ENCODE results near the gene PAX5.

The PAX5 gene

DNA sequence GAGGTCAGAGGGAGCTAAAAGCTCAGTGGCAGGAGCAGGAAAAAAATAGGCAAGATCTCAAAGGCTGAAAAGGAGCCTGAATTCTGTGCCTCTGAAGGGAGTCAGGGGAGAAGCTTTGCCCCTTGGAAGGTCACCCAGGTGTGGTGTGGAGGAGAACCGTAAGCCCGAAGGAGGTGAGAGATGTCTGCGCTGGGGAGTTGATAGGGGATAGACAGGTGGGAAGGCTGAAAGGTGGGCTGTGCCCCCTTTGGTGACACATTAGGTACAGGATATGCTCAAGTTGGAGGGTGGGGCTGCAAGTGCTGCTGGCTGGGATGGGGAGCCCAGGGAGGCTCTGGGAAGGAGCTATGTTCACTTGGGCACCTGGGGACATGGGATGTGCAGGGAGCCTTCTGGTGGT, 217.7 kb downstream of the PAX5 start:
- H3K27ac ChIP-seq, result no peak overlapping the region
- TF ChIP-seq ZFX (IDR thresholded peaks at IDR 0.05), result no peak
- TF ChIP-seq, protein P1, sequence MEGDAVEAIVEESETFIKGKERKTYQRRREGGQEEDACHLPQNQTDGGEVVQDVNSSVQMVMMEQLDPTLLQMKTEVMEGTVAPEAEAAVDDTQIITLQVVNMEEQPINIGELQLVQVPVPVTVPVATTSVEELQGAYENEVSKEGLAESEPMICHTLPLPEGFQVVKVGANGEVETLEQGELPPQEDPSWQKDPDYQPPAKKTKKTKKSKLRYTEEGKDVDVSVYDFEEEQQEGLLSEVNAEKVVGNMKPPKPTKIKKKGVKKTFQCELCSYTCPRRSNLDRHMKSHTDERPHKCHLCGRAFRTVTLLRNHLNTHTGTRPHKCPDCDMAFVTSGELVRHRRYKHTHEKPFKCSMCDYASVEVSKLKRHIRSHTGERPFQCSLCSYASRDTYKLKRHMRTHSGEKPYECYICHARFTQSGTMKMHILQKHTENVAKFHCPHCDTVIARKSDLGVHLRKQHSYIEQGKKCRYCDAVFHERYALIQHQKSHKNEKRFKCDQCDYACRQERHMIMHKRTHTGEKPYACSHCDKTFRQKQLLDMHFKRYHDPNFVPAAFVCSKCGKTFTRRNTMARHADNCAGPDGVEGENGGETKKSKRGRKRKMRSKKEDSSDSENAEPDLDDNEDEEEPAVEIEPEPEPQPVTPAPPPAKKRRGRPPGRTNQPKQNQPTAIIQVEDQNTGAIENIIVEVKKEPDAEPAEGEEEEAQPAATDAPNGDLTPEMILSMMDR (conservative IDR thresholded peaks at IDR 0.05), result no peak

DNA sequence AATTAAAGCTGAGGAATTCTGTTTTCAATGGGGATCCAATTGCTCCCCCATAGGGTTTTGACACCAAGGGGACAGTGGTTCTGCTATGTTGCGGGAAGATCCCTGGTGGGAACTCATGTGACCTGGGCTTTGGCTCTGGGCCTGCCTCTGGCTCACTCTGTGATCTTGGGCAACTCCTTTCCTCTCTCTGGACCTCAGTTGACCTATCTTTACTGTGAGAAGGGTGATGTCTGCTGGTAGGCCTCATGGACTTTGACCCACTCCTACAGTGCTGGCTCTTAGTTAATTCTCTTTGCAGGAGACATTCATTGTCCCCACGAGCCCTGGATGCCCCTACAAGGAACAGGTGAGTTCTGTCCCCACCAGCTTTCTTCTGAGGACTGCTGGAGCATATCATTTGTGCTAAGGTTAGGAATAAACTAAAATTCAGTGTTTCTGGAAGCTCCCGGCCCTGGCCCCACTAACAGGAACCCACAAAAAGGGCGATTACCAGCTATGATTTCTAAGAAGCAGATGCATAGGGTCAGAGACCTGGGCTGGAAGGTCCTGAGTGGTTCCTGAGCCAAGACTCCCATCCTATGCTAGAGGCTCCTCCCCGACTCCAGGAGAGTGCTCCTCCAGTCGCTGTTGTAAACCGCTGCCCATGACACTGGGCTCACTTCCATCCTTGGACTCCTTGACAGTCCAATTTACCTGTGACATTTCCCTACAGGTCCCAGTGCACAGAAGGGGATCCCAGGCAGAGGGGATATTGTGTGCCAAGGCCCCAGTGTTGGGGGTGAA, 218.3 kb downstream of the PAX5 start:
- TF ChIP-seq, protein P1 (conservative IDR thresholded peaks at IDR 0.05), result no peak
- no peak for TF ChIP-seq ZFX (IDR thresholded peaks at IDR 0.05)
- no peak overlapping the region for H3K27ac ChIP-seq

DNA sequence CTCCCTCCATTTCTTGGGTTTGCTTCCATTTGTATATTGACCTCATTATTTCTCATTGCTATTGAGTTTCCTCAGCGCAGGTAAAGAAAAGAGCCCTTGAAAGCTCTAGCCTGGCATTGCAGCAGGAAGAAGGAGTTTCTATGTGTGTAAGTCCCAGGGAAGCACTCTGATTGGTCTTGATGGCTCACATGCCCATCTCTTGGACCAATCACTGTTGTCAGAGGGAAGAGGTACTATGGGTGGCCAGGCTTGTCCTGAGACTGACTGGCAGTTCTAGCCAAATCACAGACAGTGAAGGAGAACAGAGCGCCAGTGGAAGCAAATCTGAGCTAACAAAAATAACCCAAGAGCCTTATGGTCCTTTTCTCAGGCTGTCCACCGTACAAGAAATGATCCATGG, 219.0 kb downstream of the PAX5 start:
- no peak for TF ChIP-seq ZFX (IDR thresholded peaks at IDR 0.05)
- TF ChIP-seq, protein P1 (conservative IDR thresholded peaks at IDR 0.05), result no peak
- H3K27ac ChIP-seq, result no peak overlapping the region

DNA sequence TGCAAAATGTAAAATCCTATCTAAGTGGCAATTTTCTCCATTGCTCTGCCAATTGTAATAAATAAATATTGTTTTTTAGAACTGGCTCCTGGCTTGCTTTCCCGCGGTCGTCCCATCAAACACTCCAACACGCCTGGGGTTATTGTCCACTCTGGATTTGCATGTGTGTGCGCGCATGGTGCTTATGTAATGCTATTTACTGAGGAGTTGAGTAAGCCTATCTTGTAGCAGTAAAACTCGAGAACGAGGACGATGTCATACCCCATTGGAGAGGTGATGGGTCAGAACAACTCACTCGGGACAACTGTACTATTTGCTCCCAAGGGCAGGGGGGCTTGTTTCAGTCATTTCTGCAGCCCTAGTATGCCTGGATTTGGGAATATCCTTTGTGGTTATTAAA, 220.9 kb downstream of the PAX5 start:
- no peak overlapping the region for H3K27ac ChIP-seq
- TF ChIP-seq ZFX (IDR thresholded peaks at IDR 0.05), result no peak
- TF ChIP-seq, protein P1 (conservative IDR thresholded peaks at IDR 0.05), result no peak

DNA sequence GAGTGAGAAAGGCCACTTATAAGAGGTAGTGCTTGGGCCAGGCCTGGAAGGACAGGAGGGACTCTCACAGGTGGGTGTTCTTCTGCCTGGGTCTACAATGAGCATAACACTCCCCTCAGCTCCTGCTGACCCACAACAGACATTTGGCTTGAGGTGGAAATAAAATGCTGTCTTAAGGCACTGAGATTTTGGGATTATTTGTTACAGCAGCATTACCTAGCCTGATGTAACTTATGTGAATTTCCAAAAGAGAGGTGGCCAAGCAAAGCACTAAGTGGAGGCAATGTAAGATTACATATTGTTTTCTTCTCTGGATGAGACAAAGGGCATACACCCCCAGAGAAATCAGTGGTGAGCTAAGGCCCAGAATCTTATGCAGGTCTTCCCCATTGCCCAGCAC, 221.5 kb downstream of the PAX5 start:
- H3K27ac ChIP-seq, result no peak overlapping the region
- TF ChIP-seq, protein P1 (conservative IDR thresholded peaks at IDR 0.05), result no peak
- TF ChIP-seq ZFX (IDR thresholded peaks at IDR 0.05), result no peak

DNA sequence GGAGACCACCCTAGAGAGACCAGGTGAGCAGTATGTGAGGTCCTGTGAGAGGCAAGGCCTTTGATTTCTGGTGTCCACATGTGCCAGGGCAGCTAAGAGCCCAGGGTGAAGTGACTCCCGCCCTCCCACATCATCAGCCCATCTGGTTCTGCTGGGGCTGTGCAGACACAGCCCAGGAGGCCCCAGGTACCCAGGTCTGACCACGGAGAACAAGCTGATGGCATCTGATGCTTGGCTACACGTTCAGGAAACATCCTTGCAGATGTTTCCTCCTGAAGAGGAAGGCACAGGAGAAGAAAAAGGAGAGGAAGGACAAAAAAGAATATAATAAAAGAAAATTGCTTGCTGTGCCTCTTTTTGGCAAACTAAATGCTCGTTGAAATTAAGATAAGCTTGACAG, 225.8 kb downstream of the PAX5 start:
- TF ChIP-seq, protein P1 (conservative IDR thresholded peaks at IDR 0.05), result no peak
- no peak for TF ChIP-seq ZFX (IDR thresholded peaks at IDR 0.05)
- H3K27ac ChIP-seq, result no peak overlapping the region

DNA sequence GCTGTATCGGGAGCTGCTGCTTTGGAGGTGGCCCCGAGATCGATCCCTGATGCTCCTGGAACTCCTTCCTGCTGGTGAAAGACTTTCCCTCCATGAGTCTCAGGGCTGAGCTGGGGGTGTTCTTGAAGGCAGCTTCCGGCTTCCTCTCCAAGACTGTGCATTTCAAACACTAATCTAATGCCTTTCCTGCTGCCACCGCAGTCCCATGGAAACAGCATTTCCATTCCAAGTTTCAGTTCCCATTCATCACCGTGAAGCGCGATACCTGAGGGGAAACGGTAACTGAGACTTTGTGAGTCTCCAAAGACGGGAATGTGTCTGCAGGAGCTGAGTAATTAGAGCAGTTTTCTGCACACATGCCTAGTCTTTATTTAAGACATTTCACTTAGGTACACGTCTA, 230.1 kb downstream of the PAX5 start:
- TF ChIP-seq ZFX (IDR thresholded peaks at IDR 0.05), result no peak
- TF ChIP-seq, protein P1 (conservative IDR thresholded peaks at IDR 0.05), result no peak
- no peak overlapping the region for H3K27ac ChIP-seq
